ENCODE measurements around the gene SRPRB. TPM values are rescaled to one million over a fixed set of nuclear protein-coding genes. Genes with fewer than 3 reads are reported as not detected.
A peak's percentile ranks its signal among the peaks of the same experiment; 100 is the strongest.

Gene SRPRB
- total RNA-seq, 1 donor from 2014 or later = 45.4 TPM

GRCh38 chr3:133829310-133829707 is 23.7 kb downstream of the SRPRB start:
- Histone ChIP-seq H3K36me3 (peaks cover 7% of the 10 kb centered on the region), H3K4me1 (no peaks in the 10 kb centered on the region), H3K27ac (no peak overlapping the region), H3K27me3 (no peaks in the 10 kb centered on the region), H3K9me3 (no peaks in the 10 kb centered on the region), H3K4me3 (no peak overlapping the region)
- DNase-seq = no peak
- ATAC-seq = no peak
- TF ChIP-seq CTCF (IDR thresholded peaks at IDR 0.05) = no peak
- intact Hi-C loops (cut with DNase I) = no loop called here

GRCh38 chr3:133830071-133830470 is 24.5 kb downstream of the SRPRB start:
- Histone ChIP-seq H3K4me1 (no peaks in the 10 kb centered on the region), H3K27me3 (no peaks in the 10 kb centered on the region), H3K36me3 (no peaks in the 10 kb centered on the region), H3K27ac (no peak overlapping the region), H3K9me3 (no peaks in the 10 kb centered on the region), H3K4me3 (no peak overlapping the region)
- no peak for TF ChIP-seq CTCF (IDR thresholded peaks at IDR 0.05)
- no peak for DNase-seq
- intact Hi-C loops (cut with DNase I) = no loop called here
- no peak for ATAC-seq

GRCh38 chr3:133831966-133832801 is 26.6 kb downstream of the SRPRB start:
- H3K9me3 ChIP-seq = no peaks in the 10 kb centered on the region
- intact Hi-C loops (cut with DNase I) = no loop called here
- no peaks in the 10 kb centered on the region for H3K4me1 ChIP-seq
- TF ChIP-seq CTCF (IDR thresholded peaks at IDR 0.05) = no peak
- no peaks in the 10 kb centered on the region for H3K36me3 ChIP-seq
- no peak for DNase-seq
- H3K4me3 ChIP-seq = no peak overlapping the region
- no peak for ATAC-seq
- no peak overlapping the region for H3K27ac ChIP-seq
- no peaks in the 10 kb centered on the region for H3K27me3 ChIP-seq

- Histone ChIP-seq H3K27ac (no peak overlapping the region), H3K27me3 (no peaks in the 10 kb centered on the region), H3K4me1 (no peaks in the 10 kb centered on the region), H3K9me3 (no peaks in the 10 kb centered on the region), H3K4me3 (no peak overlapping the region), H3K36me3 (no peaks in the 10 kb centered on the region)
- no peak for ATAC-seq
- no peak for TF ChIP-seq CTCF (IDR thresholded peaks at IDR 0.05)
- intact Hi-C loops (cut with DNase I) = no loop called here
- DNase-seq = no peak
Observed at GRCh38 chr3:133832802-133833144, 27.2 kb downstream of the SRPRB start.

- DNase-seq = peak; percentile 35
- H3K9me3 ChIP-seq = no peaks in the 10 kb centered on the region
- no peak overlapping the region for H3K4me3 ChIP-seq
Observed at GRCh38 chr3:133833267-133833666, 27.7 kb downstream of the SRPRB start.

More at GRCh38 chr3:133833267-133833666, 27.7 kb downstream of the SRPRB start:
- Histone ChIP-seq H3K36me3 (no peaks in the 10 kb centered on the region), H3K27ac (no peak overlapping the region), H3K4me1 (no peaks in the 10 kb centered on the region), H3K27me3 (no peaks in the 10 kb centered on the region)
- no peak for ATAC-seq
- TF ChIP-seq CTCF (IDR thresholded peaks at IDR 0.05) = no peak
- intact Hi-C loops (cut with DNase I) = no loop called here
